T-helper 1 cell treated with Interleukin-12 subunit alpha and Interleukin-12 subunit beta and Interleukin-4 antibody, amounts not matched to agents 30 ng/mL and 1 ng/mL, for 36 hours (primary cell): ENCODE measurements around the gene RNF114. TPM values are rescaled to one million over a fixed set of nuclear protein-coding genes. Genes with fewer than 3 reads are reported as not detected.
"Not testable (repeated sequence)": the region's sequence is repeated elsewhere in the genome, so short reads cannot be mapped to it uniquely, and the experiment has no call there.

ENCODE experiments used
- intact Hi-C: fragments of 100-400 bp; cut with micrococcal nuclease; formaldehyde crosslinking; loops from one replicate; pipeline ENCODE4 v1.15.1; 2024
- total RNA-seq: library from RNA; stranded (reverse); gene quantifications from 2 replicates; pipeline ENCODE4 v1.2.3, GENCODE V29; 2022

RNF114 gene
- total RNA-seq, 1 donor from 2014 or later = 58.3 TPM

DNA sequence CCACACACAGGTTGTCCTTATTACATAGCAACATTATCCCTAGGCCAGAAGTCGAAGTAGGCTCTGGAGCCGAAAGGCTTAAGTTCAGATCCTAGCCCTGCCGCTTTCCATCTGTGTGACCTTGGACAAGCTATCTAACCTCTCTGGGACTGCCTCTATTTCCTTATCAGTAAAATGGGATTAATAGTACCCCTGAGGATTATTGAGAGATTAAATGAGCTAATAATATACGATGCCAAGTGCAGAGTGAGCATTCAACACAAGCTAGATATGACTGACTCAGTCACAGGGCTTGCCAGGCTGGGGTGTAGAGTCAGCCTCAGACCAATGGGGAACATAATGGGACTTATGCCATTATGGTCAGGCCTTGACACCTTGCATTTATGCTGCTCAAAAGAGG lies 11.9 kb upstream of the RNF114 start:
- intact Hi-C loops = no loop called here

DNA sequence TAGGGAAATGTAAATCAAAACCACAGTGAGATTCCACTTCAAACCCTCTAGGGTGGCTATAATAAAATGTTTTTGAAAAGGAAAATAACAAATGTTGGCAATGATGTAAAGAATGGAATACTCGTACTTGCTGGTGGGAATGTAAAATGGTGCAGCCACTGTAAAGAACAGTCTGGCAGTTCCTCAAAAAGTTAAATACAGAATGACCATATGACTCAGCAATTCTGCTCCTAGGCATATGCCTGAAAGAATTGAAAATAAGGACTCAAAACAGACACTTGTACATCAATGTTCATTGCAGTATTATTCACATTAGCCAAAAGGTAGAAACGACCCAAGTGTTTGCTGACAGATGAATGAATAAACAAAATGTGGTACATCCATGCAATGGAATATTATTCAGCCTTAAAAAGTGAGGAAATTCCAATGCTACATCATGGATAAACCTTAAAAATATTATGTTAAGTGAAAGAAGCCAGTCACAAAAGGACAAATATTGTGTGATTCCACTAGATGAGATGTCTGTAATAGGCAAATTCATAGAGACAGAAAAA lies 10.2 kb upstream of the RNF114 start:
- intact Hi-C loops = no loop called here

DNA sequence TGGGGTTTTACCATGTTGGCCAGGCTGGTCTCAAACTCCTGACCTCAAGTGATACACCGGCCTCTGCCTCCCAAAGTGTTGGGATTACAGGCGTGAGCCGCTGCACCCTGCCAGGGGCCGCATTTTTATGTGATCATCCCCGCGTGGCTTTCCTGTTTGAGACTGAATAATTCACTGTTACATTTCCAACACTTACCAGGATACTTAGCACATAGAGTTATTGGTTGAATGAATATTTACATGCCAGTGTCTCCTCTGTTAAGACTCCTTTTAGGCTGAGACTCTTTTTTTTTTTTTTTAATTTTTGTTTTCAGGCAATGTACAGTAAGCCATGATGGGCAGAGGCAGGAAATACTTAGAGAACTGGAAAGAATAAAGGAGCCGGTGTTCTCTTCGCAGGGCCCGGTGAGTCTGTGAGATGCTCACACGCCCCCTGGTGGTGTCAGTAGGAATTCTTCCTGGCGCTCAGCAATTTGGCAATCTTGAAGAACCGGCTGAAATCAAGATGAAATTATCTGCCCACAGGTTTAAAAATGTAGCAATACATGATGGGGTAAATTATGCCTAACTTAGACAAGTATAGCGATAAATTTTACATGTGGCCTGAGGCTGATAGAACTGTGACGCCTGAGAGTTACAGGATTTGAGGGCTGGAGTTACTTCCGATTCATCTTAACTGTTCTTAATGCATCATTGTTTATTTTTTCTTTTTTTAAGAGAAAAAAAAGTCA lies 7.6 kb upstream of the RNF114 start:
- intact Hi-C loops = loop anchor here (1.0 to 2.0 kb wide), 7 partner anchors 8 to 594 kb away; partner anchors contain the start of genes RNF114 and SPATA2

DNA sequence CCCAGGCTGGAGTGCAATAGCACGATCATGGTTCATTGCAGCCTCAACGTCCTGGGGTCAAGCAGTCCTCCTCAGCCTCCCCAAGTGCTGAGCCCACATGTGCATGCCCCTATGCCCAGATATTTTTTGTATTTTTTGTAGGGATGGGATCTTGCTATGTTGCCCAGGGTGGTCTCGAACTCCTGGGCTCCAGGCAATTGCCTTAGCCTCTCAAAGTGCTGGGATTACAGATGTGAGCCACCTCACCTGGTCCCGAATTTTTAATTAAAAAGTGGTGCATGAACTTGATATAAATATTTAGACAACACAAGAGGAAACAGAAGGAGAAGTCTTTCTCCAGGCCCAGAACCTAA lies 7.1 kb upstream of the RNF114 start:
- intact Hi-C loops = loop anchor here (2.0 kb wide), 1 partner anchor 40 kb away; no protein-coding TSS in a partner anchor

DNA sequence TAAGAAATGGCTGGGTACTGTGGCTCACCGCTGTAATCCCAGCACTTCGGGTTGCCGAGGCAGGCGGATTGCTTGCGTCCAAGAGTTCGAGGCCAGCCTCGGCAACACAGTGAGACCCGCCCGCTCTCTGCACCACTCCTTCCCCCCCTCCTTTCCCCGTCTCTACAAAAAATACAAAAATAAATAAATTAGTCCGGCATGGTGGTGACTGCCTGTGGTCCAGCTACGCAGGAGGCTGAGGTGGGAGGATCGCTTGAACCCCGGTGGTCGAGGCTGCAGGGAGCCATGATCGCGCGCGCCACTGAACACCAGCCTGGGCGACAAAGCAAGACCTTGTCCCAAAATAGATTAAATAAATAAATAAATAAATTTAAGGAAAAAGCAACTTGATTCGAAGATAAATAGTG lies 448 bp upstream of the RNF114 start:
- intact Hi-C loops = loop anchor here (1.0 to 5.0 kb wide), 9 partner anchors 7 to 888 kb away; partner anchors contain the start of genes CSE1L, PEDS1, PTPN1 and SLC9A8

DNA sequence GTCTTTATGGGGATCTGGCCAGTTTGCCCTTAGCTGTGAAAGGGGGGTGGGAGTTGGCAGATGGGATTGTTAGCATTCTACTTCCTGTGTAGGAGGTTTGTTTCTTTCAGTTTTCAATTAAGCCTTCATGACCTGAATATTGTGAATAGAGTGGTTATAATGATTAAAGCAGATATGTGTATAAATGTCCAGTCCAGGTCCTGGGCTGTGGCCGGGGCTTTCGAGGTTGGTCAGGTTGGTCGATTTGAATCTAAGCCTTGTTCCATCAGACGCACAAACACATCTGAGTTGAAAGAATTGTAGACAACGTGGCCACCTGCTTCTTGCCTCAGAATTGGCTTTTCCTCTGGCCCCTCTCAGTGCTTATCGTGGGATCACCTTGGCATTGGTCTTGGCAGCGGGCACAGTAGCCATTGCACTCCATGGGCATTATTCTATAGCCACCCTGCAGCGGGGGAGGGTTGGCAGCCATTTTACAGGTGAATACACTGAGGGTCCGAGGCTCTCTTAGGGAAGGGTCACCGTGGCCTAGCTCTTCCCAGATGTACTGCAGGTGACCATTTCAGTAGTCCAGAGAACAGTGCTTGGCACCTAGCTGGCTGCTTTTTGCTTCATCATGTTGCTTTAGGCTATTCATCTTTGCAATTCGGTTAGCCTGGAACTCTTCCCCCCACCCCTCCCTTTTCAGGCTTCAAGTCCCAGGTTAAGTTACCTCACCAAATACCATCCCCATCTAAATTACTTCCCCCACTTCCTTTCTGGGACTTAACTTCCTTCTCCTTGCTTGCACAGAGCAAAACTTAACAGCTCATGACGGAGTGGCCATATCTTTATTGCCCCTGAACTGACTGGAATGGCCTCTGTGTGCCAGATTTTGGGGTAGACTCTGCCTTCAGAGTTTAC lies 1.1 kb downstream of the RNF114 start:
- intact Hi-C loops = loop anchor here (1.0 to 5.0 kb wide), 6 partner anchors 125 to 890 kb away; partner anchors contain the start of genes CSE1L, PEDS1, PTPN1 and SLC9A8

DNA sequence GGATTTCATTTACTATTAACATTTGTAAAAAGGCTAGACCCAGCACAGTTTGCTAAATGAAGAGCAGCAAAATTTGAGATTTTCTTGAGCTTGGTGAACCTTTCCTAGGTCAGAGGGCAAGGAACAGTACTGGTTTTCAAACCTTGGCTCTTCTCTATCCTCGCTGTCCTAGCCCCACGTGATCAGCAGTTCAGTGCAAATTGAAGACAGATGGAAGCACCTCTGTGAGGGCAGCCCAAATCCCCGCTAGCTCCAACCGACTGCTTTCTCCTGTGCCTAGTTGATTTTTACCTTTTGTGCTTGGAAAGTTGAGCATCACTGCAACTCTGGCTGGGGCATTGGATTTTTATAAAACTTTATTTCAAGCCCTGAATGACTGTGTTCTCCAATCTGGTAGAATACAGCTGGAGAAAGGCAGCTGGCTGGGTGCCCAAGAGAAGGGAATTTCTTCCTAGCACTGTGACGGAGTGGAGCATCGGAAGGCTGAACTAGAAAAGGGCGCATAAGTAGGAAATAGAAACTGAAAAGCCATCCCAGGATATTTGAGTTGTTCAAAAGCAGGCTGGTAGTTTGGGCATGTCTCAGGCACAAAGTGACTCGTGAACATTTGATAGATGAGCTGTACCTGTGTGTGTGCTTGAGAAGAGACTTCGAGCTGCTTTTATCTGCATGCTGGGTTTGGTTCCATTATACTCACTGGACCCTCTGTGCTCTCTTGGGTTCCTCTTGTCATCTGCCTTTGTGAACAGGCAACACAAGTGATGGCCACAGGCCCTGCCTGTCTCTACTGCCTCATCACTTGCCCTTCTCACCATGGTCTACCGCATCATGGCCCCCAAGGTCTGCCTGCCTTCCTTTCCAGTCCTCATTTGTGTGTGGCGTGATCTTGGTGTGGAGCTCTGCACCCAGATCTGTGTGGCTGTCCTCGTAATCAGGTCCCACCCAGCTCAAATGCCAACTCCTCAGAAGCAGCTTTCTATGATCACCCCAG lies 2.3 kb downstream of the RNF114 start:
- intact Hi-C loops = loop anchor here (5.0 kb wide), 2 partner anchors 126 to 891 kb away; partner anchors contain the start of genes CSE1L and SLC9A8

DNA sequence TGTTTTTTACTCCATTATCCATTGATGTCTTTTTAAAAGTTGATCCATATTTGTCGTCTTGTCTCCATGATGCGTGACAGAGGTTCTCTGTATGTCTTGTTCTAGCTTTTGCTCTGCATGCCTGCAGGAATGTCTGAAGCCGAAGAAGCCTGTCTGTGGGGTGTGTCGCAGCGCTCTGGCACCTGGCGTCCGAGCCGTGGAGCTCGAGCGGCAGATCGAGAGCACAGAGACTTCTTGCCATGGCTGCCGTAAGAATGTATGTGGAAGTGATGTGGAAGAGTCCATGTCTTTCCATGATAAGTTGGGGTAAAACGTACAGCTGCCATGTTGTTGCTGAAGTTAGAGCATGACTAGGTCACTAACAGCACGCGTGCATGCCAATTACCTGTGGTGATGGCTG lies 5.3 kb downstream of the RNF114 start:
- intact Hi-C loops = no loop called here

DNA sequence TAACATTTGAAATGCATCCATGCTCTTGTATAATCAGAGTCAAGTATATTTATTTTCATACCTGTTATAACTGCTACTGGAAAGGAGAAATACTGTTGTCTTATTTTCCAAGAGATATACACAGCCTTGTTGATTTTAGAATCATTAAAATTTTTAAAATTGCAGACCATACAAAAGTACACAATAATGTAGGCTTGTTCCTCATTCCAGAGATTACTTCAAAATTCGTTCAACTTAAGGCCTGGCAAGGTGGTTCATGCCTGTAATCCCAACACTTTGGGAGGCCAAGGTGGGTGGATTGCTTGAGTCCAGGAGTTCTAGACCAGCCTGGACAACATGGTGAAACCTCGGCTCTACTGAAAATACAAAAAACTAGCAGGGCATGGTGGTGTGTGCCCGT lies 6.1 kb downstream of the RNF114 start:
- intact Hi-C loops = no loop called here

DNA sequence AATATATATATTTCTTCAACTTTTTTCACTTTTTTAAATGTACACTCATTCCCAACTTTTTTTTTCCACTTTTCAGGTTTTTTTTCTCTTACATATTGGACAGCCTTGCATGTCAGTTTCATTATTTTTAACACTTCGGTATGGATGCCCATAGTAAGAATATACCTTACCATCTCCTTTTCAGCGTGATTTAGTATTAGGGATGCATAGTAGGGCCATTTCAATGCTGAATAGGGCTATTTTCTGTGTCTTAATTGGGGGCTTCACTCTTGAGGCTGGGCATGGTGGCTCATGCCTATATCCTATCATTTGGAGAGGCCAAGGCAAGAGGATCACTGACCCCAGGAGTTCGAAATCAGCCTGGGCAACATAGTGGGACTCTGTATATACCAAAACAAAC lies 6.7 kb downstream of the RNF114 start:
- intact Hi-C loops = no loop called here

DNA sequence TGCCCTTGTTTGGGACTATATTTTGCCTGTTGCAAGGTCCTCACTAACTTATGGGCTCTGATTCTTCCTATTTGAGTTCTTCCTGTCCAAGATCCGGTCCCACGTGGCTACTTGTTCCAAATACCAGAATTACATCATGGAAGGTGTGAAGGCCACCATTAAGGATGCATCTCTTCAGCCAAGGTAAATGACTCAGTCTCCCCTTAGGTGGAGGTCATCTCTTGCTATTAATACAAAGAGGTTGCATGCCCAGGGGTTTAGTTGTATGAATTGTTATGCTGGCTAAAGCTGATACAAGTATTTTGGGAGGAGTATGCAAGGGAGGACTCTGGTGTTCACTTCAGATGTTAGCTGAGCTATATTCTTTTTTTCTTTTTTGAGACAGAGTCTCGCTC lies 9.1 kb downstream of the RNF114 start:
- intact Hi-C loops = no loop called here

DNA sequence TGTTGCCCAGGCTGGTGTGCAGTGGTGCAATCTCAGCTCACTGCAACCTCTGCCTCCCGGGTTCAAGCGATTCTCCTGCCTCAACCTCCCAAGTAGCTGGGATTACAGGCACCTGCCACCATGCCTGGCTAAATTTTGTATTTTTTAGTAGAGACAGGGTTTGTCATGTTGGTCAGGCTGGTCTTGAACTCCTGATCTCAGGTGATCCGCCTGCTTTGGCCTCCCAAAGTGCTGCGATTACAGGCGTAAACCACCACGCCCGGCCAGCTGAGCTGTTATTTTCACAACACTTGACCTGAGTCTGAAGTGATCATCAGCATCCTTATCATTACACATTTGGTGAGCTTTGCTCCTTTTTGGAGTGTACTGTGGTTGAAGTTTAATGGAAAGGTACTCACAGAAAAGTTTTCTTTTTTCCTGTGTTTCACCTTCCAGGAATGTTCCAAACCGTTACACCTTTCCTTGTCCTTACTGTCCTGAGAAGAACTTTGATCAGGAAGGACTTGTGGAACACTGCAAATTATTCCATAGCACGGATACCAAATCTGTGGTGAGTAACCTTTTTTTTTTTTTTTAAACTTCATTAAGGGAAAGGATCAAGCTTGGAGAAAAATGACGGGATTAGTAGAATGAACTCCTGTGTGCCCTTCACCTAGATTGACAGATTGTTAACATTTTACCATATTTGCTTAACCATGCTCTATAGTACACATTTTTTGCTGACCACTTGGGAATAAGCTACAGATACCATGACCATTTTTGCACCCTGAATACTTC lies 9.7 kb downstream of the RNF114 start:
- intact Hi-C loops = no loop called here

DNA sequence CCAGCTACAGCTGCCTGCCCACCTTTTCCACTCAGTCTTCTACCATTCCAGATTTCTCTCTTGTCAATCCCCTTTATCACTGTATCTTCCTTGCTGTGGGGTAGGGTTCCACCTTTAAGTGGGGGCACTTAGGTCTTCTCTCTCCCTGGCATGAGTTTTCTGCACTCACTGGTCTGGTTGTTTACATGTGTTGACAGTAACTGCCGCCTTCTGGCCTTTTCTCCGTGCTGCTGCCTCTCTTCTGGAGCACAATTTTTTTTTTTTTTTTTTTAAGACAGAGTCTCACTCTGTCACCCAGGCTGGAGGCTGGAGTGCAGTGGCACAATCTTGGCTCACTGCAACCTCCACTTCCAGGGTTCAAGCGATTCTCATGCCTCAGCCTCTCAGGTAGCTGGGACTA lies 12.0 kb downstream of the RNF114 start:
- intact Hi-C loops = no loop called here

DNA sequence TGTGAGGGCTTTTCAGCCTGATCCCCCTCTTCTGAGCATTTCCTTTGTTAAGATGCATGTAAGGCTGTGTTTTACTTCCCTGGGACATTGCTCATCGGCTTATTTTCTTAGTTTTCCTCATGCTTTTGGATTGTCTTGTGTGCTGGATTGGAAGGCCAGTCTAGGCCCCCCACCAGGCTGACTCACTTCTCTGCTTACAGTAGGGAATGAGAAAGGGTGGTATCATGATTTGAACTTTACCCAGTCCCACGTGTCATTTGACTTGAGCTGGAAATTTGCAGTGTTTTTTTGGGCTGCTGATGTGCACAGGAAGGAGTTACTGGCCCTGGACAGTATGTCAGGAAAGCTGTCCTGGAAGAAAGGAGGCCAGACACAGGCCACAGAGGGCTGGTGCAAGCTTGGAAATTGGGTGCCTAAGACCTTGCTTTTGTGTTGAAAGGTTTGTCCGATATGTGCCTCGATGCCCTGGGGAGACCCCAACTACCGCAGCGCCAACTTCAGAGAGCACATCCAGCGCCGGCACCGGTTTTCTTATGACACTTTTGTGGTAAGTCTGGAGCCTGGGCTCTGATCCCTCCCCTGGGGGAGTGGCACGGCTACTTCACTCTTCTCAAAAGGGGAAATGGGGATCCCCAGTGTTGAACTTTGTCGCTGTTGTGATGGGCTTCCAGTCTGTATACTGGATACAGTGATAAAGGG lies 12.8 kb downstream of the RNF114 start:
- intact Hi-C loops = no loop called here

DNA sequence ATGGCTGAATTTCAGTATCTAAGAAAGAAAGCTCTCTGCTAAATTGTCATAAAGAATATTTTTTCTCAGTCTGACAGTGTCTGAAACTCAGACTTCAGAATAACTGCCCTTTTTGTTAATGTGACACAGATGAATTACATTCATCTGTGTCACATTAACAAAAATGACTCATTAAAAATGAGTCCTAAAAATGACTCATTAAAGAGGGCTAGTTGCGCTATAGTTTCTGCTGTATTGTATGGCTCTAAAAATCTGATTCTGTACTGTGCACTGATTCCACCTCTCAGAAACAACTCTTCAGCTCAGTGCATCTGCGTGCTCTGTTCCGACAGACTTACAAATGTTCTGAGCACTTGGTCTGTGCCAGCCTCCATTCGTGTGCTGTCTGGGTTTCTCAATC lies 15.0 kb downstream of the RNF114 start:
- intact Hi-C loops = no loop called here

DNA sequence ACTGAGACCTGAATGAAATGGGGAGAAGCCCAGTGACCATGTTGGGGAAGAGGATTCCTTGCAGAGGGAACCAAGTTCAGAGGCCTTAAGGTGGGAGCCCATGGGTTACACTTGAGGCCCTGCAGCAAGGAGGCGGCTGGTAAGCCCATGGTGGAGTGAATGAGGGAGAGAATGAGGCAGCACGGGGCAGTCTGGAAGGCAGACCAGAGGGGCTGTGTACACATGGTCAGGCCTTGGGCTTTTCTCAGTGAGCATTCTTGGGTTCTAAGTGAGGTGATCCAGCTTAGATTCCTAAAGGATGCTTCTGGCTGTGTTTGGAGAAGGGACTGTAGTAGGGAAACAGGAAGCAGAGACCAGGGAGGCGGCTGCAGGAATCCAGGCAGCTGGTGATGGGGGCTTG lies 19.0 kb downstream of the RNF114 start:
- intact Hi-C loops = no loop called here

DNA sequence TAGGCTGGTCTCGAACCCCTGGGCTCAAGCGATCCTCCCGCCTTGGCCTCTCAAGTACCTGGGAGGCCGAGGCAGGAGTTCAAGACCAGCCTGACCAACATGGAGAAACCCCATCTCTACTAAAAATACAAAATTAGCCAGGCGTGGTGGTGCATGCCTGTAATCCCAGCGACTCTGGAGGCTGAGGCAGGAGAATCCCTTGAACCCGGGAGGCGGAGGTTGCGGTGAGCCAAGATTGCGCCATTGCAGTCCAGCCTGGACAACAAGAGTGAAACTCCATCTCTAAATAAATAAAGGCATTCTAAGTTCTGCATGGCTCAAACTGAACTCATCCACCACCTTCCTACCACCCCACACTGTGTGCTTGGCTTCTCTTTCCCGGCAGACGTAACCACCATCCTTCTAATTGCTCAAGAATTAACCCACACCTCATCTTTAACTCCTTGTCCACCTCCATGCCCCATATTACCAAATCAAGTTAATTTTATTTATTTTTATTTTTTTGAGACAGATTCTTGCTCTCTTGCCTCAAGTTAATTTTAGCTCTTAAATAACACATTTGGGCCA lies 19.7 kb downstream of the RNF114 start:
- intact Hi-C loops = not testable (repeated sequence)

DNA sequence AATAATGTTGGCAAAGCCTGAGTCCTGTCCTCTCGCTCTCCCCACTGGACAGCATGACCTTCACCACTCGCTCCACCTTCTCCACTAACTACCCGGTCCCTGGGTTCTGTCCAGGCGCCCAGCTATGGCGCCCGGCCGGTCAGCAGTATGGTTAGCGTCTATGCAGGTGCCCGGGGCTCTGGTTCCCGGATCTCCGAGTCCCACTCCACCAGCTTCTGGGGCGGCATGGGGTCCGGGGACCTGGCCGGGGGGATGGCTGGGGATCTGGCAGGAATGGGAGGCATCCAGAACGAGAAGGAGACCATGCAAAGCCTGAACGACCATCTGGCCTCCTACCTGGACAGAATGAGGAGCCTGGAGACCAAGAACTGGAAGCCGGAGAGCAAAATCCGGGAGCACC lies 20.5 kb downstream of the RNF114 start:
- intact Hi-C loops = no loop called here
